Amygdala (tissue), 56 donors: ENCODE results near the gene SERPINB2.
A peak's percentile ranks its signal among the peaks of the same experiment; 100 is the strongest.

Experiments used
- DNase-seq, 56 donors: peaks; one replicate each; lab custom pipeline; 2025; lab: John Stamatoyannopoulos, UW

The SERPINB2 gene

GRCh38 chr18:63887424-63887823 is at the start of gene SERPINB2:
TSS of gene SERPINB2 (plus strand) at chr18:63887705. CDS start at chr18:63891445, 3,740 bp downstream.
- no peak for DNase-seq

- no peak for DNase-seq
These were observed 44.5 kb upstream of the SERPINB2 start for GRCh38 chr18:63843008-63843407.

- no peak for DNase-seq
These were observed 43.3 kb upstream of the SERPINB2 start for GRCh38 chr18:63844254-63844653.

- DNase-seq = peak in 1 of 56 donors; percentile 6
These were observed 39.3 kb upstream of the SERPINB2 start for GRCh38 chr18:63848159-63848558.

GRCh38 chr18:63850020-63850419 is 37.5 kb upstream of the SERPINB2 start:
- peak in 4 of 56 donors; percentile 1 to 6 (median 2) for DNase-seq

GRCh38 chr18:63850636-63851035 is 36.9 kb upstream of the SERPINB2 start:
- no peak for DNase-seq

- no peak for DNase-seq
These were observed 29.0 kb upstream of the SERPINB2 start for GRCh38 chr18:63858456-63858855.

GRCh38 chr18:63859781-63860475 is 27.6 kb upstream of the SERPINB2 start:
- no peak for DNase-seq

- DNase-seq = no peak
These were observed 27.0 kb upstream of the SERPINB2 start for GRCh38 chr18:63860531-63860930.

- no peak for DNase-seq
These were observed 20.0 kb upstream of the SERPINB2 start for GRCh38 chr18:63867368-63868125.

GRCh38 chr18:63868546-63868945 is 19.0 kb upstream of the SERPINB2 start:
- DNase-seq = no peak

- DNase-seq = no peak
These were observed 18.1 kb upstream of the SERPINB2 start for GRCh38 chr18:63869374-63869773.

GRCh38 chr18:63869851-63870250 is 17.7 kb upstream of the SERPINB2 start:
- no peak for DNase-seq

- no peak for DNase-seq
These were observed 15.7 kb upstream of the SERPINB2 start for GRCh38 chr18:63871836-63872235.

GRCh38 chr18:63872586-63872985 is 14.9 kb upstream of the SERPINB2 start:
- DNase-seq = no peak

GRCh38 chr18:63878343-63878742 is 9.2 kb upstream of the SERPINB2 start:
- no peak for DNase-seq

GRCh38 chr18:63878925-63879324 is 8.6 kb upstream of the SERPINB2 start:
- DNase-seq = no peak

GRCh38 chr18:63879709-63880108 is 7.8 kb upstream of the SERPINB2 start:
- no peak for DNase-seq

GRCh38 chr18:63881851-63882250 is 5.7 kb upstream of the SERPINB2 start:
- DNase-seq = no peak

GRCh38 chr18:63882333-63883141 is 5.0 kb upstream of the SERPINB2 start:
- no peak for DNase-seq

- DNase-seq = no peak
These were observed 3.9 kb upstream of the SERPINB2 start for GRCh38 chr18:63883617-63884016.
